ENCODE data around the gene STAT5A.

DNA sequence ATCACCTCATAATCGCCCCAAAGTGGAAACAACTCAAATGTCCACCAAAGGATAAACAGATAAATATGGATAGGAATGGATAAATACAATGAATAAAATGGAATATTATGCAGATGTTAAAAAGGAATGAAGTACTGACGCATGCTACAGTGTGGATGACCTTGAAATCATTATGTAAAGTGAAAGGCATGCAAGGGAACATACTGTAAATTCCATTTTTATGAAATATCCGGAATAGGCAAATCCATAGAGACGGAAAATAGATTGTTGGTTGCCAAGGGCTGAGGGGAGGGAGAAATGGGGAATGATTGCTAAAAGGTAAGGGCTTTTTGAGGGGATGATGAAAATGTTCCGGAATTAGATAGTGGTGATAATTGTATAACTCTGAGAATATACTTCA lies 48.1 kb upstream of the STAT5A start:
- TF ChIP-seq, protein P1, sequence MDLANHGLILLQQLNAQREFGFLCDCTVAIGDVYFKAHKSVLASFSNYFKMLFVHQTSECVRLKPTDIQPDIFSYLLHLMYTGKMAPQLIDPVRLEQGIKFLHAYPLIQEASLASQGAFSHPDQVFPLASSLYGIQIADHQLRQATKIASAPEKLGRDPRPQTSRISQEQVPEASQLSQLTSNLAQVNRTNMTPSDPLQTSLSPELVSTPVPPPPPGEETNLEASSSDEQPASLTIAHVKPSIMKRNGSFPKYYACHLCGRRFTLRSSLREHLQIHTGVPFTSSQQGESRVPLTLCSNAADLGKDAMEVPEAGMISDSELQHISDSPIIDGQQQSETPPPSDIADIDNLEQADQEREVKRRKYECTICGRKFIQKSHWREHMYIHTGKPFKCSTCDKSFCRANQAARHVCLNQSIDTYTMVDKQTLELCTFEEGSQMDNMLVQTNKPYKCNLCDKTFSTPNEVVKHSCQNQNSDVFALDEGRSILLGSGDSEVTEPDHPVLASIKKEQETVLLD (IDR thresholded peaks at IDR 0.05): no peak
- TF ChIP-seq ZNF124 (CRISPR knock-in tag; IDR thresholded peaks at IDR 0.05): no peak
- no peak for TF ChIP-seq KHSRP (IDR thresholded peaks at IDR 0.05)
- TF ChIP-seq SPI1 (IDR thresholded peaks at IDR 0.05; ENCODE audit: borderline replicate concordance, low read depth, low read length): no peak
- TF ChIP-seq CHD2 (IDR thresholded peaks at IDR 0.05; ENCODE audit: low read depth, low read length): no peak
- no peak for TF ChIP-seq ASH1L (IDR thresholded peaks at IDR 0.05; ENCODE audit: borderline replicate concordance, low read depth, partially characterized antibody)
- no peak for TF ChIP-seq XRCC3 (IDR thresholded peaks at IDR 0.05)

All from K562 (cell line).